DMS53 treated with DMSO at 0.1 percent for 48 hours (cell line): Measurements from ENCODE around the gene CCNL1.
A peak's percentile ranks its signal among the peaks of the same experiment; 100 is the strongest.
"Not testable (repeated sequence)": the region's sequence is repeated elsewhere in the genome, so short reads cannot be mapped to it uniquely, and the experiment has no call there.

Experiments
- DNase-seq: peaks from one replicate; lab custom pipeline; 2025; ENCODE audit not compliant: unreplicated experiment; lab: John Stamatoyannopoulos, UW

CCNL1 gene

GRCh38 chr3:157159762-157160657 is at the start of gene CCNL1:
Gene CCNL1, minus strand, starts transcription at chr3:157160147. Its CDS starts 53 bp downstream, at chr3:157160094.
- peak; percentile 68 for DNase-seq

GRCh38 chr3:157204880-157205279 is 44.9 kb upstream of the CCNL1 start:
- DNase-seq, result no peak

- peak; percentile 2 for DNase-seq
These were observed 44.5 kb upstream of the CCNL1 start for GRCh38 chr3:157204431-157204830.

DNA sequence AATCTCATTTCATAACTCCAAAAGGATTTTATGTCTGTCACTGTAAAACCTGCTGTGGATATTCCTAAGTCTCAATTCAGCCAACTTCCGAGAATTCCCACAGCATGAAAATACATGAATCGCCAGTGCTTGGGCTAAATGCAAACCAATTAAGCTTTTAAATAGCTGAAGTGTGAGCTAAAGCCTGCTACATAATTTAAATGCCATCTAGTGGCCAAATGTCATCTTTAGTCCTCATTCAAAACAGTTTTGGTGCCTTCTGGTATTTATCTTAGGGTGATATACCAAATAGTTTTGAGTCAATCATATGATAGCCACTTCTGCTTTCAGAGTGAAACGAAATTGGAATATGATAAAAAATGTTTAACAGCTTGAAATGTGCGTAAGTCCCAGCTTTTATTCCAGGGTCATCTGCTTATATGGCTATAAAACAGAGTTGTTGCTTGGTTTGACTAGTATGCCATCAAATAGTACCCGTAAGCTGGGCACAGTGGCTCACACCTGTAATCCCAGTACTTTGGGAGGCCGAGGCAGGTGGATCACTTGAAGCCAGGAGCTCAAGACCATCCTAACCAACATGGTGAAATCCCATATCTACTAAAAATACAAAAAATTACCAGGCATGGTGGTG is 41.8 kb upstream of the CCNL1 start:
- DNase-seq, result no peak

DNA sequence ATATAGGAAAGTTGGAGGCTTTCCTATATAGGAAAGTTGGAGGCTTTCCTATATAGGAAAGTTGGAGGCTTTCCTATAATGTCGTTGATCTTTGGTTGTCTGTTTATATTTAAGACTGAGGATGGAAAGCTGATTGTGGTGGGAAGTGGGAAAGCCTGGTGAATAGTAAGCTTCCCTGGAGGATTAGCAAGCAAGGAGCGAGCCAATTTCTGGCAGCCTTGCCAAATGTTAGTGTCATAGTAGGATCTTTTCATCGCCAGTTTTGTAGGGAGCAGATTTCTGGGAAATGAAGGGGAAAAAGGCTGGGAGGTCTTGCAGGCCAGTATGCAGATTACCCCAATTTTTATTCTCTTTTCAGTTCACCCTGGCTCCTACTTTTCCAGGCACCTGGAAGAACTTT is 39.9 kb upstream of the CCNL1 start:
- no peak for DNase-seq

- no peak for DNase-seq
These were observed 36.0 kb upstream of the CCNL1 start for GRCh38 chr3:157195965-157196364.

GRCh38 chr3:157191149-157191548 is 31.2 kb upstream of the CCNL1 start:
- DNase-seq, result not testable (repeated sequence)

DNA sequence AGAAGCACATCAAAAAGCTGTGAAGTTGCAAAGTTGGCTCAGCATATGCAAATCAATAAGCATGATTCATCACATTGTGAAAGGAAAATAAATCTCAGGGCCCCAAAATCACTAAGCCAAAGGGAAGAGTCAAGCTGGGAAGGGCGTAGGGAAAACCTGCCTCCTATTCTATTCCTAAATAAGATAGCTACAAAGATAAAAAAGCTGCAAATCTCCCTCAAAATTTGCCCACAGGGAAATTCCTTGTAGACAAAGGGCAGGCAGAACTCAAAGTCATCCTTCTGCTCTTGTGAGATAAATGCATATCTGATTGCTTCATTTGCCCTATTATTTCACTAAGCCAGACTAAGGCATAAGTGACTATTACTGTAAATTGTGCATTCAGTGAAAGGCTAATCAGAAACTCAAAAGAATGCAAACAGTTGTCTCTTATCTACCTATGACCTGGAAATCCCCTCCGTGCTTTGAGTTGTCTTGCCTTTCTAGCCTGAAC is 30.5 kb upstream of the CCNL1 start:
- DNase-seq, result no peak

GRCh38 chr3:157188391-157188790 is 28.4 kb upstream of the CCNL1 start:
- no peak for DNase-seq

DNA sequence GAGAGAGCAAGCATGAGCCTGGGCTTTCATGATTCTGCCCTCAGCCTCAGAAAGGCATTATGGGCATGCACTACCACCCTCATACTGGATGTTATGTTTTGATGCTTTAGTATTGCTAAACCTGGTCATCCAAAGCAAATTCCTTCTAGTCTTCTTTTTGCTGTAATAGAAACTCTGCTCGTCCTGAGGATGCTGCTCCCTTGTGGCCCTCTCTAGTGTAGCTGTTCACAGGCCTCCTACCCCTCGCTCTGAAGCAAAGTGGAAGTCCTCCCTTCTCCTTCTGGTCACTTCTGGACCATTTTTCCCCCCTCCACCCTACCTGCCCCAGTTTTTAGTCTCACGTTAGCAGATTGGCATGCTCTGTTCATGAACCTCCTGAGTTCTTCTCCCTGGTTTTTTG is 22.9 kb upstream of the CCNL1 start:
- DNase-seq, result no peak

DNA sequence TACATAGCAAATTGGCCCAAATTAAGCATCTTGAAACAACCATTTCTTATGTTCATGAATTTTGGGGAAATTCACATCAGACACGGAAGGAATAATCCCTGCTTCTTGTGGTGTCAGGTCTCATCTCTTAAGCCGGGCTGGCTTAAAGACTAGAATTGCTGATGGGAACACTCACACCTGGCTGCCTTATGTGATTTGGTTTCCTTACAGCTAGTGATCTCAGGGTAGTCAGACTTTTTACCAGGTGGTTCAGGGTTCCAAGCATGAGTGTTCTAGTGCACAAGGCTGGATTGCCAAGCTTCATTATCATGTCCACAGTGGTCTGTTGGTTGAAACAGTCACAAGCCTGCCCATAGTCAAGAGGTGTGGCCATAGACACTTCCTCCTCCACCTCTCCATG is 20.3 kb upstream of the CCNL1 start:
- DNase-seq, result no peak

GRCh38 chr3:157179365-157179803 is 19.4 kb upstream of the CCNL1 start:
- DNase-seq, result no peak

GRCh38 chr3:157178503-157179364 is 18.8 kb upstream of the CCNL1 start:
- DNase-seq, result not testable (repeated sequence)

DNA sequence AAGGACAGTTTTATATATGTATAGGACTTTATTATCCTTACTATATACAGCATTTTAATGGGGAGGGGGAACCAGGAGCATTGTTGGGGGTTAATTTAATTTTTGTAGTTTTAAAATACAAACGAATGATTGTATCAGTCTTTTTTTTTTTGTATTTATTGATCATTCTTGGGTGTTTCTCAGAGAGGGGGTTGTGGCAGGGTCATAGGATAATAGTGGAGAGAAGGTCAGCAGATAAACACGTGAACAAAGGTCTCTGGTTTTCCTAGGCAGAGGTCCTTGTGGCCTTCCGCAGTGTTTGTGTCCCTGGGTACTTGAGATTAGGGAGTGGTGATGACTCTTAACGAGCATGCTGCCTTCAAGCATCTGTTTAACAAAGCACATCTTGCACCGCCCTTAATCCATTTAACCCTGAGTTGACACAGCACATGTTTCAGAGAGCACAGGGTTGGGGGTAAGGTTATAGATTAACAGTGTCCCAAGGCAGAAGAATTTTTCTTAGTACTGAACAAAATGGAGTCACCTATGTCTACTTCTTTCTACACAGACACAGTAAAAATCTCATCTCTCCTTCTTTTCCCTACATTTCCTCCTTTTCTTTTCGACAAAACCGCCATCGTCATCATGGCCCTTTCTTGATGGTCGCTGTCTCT is 18.0 kb upstream of the CCNL1 start:
- DNase-seq, result not testable (repeated sequence)

DNA sequence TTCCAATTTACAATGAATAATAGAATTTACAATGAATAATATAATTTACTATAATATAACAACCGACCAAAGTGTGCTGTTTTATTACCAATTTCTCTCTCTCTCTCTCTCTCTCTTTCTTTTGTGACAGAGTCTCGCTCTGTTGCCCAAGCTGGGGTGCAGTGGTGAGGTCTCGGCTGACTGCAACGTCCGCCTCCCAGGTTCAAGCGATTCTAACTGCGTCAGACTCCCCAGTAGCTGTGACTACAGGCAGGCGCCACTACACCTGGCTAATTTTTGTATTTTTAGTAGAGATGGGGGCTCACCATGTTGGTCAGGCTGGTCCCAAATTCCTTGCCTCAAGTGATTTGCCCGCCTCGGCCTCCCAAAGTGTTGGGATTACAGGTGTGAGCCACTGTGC is 17.0 kb upstream of the CCNL1 start:
- no peak for DNase-seq

DNA sequence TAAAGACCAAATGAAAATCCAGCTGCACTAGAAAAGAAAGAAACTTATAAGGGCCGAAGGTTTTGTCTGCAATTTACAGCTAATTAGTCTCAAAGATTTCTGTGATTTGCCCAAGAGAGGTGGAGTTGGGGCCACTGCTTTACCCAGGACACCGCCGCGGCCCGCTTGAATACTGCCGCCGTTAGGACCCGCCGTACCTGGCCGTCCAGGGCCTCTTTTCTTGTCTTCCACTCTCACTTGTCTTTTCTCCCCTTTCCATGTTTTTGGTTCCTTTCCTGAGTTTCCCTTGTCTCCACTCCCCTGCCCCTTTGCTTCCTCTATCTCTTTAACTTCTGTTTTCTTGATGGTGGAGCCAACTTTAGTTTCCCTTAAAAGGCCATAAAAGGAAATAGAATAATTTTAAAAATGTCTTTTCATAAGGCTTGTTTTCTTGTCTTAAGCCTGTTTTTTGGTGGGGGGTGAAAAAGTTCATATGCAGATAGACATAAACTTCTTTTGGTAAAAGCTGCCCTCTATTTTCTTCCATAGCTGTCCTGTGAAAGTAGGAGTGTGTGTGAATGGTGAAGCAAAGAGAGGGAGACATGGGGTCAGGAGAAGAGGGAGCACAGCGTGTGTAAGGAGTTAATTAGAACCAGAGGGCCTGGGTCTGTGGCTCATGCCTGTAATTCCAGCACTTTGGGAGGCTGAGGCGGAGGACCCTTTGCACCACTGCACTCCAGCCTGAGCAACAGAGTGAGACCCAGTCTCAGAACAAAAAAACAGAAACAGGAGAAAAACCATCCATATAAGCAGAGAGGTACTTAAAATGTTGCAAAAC is 16.0 kb upstream of the CCNL1 start:
- no peak for DNase-seq

DNA sequence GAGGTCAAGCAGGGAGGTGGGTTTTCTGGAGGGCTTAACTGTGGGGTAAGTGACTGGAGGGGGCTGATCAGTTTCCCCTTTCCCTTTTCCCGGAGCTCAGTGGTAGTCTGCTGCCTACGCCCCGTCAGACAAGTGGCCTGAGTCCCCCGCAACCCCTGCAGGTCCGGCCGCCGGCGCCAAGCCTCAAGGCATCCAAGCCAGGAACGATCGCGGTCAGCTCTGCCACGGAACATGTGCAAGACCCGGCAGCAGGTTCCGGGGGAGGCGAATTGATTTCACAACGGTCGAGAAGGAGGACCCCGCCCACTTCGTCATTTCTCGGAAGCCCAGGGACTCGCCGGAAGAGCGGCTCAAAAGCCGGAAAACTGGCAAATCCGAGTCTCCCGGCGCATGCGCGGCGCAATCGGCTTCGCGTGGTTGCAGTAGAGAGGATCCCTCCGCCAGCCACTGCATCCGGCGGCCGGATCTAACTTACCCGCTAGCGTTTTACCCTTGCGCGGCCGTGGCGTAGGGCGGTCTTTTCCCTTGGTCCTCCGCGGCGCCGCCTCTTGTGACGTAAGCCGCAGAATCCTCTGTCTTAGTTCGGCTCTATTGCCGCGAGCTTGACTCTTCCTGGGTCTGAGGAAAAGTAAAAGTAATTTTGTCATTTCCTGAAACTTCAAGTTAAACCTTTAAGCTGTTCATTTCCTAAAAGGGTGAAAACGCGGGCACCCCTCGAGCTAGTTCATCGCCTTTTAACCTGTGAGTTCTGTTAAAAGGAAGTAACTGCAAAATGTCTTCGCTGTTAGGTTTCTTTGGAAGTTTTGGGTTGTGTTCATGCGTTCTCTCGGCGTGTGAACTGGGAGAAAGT is 14.9 kb upstream of the CCNL1 start:
- DNase-seq, result peak; percentile 97

DNA sequence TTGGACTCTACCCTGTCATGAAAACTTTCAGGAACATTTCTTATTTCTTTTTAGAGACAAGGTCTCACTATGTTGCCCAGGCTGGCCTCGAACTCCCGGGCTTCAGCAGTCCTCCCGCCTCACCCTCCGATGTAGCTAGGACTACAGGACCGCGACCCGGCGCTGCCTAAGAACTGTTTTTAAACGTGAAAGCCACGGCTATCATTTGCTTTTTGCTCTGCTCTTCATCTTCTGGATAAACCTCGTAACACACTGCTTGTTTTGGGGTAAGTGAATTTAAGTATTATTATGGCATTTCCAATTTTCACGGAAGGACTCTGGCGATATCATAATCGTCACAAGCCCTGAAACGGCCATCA is 14.3 kb upstream of the CCNL1 start:
- peak; percentile 34 for DNase-seq

DNA sequence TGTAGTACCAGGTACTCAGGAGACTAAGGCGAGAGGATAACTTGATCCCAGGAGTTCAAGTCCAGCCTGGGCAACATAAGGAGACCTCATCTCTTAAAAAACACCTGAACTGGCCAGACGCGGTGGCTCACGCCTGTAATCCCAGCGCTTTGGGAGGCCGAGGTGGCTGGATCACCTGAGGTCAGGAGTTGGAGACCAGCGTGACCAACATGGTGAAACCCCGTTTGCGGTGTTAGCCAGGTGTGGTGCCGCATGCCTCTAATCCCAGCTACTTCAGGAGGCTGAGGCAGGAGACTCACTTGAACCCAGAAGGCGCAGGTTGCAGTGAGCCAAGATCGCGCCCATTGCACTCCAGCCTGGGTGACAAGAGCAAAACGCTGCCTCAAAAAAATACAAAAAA is 13.4 kb upstream of the CCNL1 start:
- DNase-seq, result not testable (repeated sequence)
